Prostate gland (tissue), 2 donors: Measurements from ENCODE around the gene KIT.

Experiments
- POLR2A ChIP-seq: fragments of 450-650 bp; IDR thresholded peaks from one replicate; pipeline ENCODE4 v1.6.1; 2016; ENCODE audit warnings: antibody characterized with exemption, mild to moderate bottlenecking
- POLR2AphosphoS5 ChIP-seq: sonication (generic); formaldehyde crosslinking; IDR thresholded peaks from one replicate; pipeline ENCODE4 v1.6.1; 2017; ENCODE audit warnings: antibody characterized with exemption
- TF ChIP-seq, protein P1 (sequence below), 4 experiments: fragments of 200-600 bp in 2 of 4; fragments of 450-650 bp in 2 of 4; sonication (generic) in 2 of 4; IDR thresholded peaks; 1 replicate in 3 of 4; 2 replicates in 1 of 4; pipeline ENCODE4 v1.5.1; 2016 to 2019; ENCODE audit warnings: antibody characterized with exemption in 4 of 4, mild to moderate bottlenecking in 2 of 4, moderate library complexity in 2 of 4

DNA sequence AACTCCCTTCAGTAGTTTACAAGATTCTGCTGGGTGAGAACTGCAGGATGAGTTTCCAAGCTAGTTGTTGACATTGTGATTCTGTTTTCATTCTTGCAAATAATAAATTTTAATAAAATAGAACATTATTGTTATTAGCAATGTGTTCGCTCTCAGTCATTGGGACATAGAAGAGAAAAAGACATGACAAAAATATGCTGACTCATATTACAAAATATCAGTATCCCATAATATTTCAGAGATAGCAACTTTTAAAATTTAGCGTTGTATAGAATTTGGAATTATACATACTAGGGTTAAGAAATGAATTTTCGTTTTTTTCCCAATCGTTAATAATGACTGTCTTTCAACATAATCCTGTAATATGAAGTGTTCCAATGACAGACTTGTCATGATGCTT, 45.4 kb downstream of the KIT start:
- TF ChIP-seq, protein P1, sequence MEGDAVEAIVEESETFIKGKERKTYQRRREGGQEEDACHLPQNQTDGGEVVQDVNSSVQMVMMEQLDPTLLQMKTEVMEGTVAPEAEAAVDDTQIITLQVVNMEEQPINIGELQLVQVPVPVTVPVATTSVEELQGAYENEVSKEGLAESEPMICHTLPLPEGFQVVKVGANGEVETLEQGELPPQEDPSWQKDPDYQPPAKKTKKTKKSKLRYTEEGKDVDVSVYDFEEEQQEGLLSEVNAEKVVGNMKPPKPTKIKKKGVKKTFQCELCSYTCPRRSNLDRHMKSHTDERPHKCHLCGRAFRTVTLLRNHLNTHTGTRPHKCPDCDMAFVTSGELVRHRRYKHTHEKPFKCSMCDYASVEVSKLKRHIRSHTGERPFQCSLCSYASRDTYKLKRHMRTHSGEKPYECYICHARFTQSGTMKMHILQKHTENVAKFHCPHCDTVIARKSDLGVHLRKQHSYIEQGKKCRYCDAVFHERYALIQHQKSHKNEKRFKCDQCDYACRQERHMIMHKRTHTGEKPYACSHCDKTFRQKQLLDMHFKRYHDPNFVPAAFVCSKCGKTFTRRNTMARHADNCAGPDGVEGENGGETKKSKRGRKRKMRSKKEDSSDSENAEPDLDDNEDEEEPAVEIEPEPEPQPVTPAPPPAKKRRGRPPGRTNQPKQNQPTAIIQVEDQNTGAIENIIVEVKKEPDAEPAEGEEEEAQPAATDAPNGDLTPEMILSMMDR (IDR thresholded peaks at IDR 0.05) = no peak
- no peak for TF ChIP-seq POLR2A
- no peak for TF ChIP-seq POLR2AphosphoS5
